Stimulated activated CD4-positive, alpha-beta T cell treated with anti-CD3 and anti-CD28 coated beads, Interleukin-4, amount 100 ng/mL, for 1 hour (primary cell): ENCODE results near the gene TM7SF2.
A peak's percentile ranks its signal among the peaks of the same experiment; 100 is the strongest.
"Not testable (repeated sequence)": the region's sequence is repeated elsewhere in the genome, so short reads cannot be mapped to it uniquely, and the experiment has no call there.

Source experiments
- DNase-seq: peaks from one replicate; pipeline ENCODE4 v3.0.0-alpha.2; 2020

The TM7SF2 gene

GRCh38 chr11:65130631-65131416, 19.2 kb downstream of the TM7SF2 start:
- DNase-seq, result no peak

GRCh38 chr11:65131417-65131776, 19.7 kb downstream of the TM7SF2 start:
- no peak for DNase-seq

- no peak for DNase-seq
Observed at GRCh38 chr11:65131895-65132237, 20.2 kb downstream of the TM7SF2 start.

DNA sequence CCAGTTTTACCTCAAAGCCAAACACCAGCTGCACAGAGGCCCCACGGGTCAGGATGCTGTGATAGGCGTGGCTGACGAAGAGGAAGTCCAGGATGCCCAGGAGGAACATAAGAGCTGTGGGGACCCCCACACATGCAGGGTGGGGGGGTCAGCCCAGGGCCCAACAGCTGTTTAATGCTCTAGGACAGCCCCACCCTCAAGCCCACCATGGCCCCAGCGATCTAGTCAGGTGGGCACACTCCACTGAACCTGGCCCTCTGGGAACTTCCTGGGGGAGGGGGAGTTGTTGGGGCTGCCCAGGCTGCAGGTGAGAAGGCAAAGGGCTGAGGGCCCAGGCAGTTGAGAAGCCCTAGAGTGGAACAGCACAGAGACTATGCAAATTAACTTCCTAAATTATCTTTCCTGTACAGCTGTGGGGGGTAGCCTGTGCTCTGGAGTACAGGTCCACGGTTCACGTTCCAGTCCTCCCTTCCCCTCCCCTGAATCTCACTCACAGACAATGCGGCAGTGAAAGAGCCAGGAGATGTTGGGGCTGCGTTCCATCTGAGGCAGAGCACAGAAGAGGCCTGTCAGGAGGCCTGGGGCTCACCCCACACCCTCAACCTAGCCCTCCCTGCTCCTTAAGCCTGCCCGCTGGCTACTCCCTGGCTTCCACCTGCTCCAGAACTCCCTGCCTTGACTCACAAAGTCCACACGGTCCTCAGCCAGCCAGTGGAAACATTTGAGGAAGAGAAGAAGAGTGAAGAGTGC, 20.7 kb downstream of the TM7SF2 start:
- no peak for DNase-seq

DNA sequence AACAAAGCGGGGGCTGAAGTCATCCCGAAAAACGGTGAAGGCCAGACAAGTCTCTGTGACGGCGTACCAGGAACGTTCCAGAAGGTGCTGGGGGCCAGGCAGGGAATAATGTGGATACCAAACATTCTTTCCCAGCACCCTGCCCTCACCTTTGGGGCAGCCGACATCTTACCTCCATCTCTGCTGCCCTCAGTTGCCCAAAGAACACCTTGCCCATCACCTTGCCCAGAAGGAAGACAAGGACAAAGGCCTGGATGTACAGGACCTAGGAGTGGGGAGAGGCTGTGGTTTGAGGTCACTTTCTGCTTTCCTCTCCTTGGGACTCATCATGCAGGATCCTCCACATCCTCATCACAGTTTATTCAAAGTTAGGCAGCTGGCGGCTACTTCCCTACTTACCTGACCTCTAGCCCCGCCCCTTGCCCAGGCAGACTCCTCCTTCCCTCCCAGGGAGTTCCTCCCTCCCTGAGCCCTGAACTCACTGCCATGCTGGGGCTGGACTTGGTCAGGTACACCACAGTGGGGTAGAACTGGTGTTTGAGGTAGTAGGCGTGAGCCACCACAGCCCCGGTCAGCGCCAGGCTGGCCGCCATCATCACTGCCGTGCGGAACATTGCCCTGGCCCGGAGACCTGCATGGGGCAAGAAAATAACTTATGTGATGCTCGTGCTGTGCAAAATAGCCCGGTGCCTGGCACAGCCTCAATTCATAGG, 21.5 kb downstream of the TM7SF2 start:
- DNase-seq, result peak; percentile 69

DNA sequence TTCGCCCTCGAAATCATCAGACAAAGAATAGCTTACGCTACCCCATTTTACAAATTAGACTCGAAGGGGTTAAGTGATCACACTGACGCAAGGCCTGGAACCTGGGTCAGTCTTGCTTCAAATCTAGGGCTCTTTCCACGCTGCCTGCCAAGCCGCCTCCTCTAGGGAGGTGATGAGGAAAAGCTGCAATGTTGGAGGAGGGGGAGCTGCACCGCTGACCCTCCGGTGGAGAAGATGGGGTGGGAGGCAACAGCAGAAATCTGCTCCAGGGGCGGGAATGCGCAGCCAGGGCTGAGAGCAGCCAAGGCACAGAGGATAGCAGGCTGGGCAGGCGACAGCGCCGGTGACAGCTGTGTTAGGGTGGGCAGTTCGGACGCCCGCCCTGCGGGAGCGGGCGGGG, 22.1 kb downstream of the TM7SF2 start:
- DNase-seq, result no peak

DNA sequence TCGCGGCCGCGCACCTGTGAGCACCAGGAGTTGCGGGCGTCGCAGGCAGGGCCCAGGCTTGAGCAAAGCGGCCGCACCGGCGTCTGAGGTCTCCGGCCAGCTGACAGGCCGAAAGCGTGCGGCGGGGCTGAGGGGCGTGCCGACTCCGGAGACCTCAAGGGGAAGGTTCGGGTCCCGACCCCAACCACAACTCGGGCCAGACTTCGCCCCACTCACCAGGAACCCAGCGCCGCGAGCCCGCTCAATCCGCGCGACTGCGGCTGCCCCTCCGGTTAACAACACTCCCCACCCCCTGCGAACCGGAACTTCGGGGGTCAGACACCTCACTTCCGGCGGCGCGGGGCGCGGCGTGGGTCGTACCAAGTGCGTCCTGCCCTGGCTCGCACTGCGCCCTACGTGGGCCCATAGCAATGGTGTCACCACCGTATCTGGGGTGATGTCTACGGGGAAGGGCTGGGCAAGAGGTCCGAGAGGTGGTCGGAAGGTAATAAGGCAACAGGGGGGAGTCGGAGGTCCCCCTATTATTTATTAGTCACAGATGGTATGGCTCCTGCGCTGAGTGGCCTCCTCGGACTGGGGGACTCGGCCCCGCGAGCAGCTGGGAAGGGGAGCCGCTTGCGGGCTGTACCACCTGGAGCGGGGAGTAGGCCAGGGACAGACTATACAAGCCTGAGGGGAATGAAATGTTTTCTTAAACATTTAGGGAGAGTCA, 22.7 kb downstream of the TM7SF2 start, which contains the start of gene SYVN1:
SYVN1 (minus strand) TSS at position 280 of the 712 bp plus-strand sequence. CDS start 918 bp downstream, outside the sequence.
- DNase-seq, result peak; percentile 92

DNA sequence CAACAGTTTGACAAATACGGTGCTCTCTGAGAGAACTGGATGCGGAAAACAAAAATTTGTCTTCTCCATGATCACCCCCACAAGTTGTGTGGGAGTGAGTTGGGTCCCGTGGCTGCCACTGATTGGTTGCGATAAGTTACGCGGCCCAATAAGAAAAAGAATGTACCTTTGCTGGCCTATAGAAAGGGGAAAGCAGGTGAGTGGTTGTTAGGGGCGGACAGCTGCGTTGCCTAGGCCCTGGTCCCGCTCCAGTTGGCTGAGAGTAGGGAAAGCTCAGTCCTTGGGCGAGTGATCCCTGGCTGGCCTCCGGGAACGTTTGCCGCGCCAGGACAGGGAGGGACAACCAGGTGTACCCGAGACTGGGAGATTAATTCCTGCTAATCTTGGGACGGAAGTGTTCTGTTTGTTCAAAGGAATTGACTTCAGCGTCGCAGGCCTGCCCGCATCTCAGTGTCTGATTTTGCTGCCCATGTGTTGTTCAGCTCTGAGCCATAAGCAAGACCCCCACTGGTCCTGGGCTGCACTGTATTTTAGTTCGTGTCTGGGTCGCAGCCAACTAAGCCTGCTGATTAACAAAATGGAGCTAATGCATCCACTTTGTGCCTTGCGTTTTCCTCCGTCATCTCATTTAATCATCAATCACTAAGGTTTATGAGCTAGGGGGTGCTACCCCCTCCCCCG, 23.4 kb downstream of the TM7SF2 start:
- peak; percentile 74 for DNase-seq

DNA sequence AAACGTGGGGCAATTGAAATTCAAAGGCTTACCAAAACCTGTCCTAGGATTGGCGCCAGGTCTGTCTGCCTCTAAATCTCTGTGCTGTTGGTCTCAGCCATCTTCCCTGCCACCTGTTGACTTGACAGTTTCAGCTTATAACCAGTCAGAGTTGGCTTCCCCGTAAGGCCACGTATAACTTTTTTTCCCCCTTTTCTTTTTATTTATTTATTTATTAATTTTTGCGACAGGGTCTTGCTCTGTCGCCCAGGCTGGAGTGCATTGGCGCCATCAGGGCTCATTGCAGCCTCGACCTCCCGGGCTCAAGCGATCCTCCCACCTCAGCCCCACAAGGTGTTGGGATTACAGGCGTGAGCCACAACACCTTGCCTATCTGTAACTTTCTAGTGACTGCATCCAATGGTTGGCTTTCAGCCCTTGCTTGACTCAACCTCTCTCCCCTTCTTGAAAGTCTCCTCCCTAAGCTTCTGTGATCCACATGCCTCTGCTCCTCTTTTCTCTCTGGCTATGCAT, 24.0 kb downstream of the TM7SF2 start:
- no peak for DNase-seq

DNA sequence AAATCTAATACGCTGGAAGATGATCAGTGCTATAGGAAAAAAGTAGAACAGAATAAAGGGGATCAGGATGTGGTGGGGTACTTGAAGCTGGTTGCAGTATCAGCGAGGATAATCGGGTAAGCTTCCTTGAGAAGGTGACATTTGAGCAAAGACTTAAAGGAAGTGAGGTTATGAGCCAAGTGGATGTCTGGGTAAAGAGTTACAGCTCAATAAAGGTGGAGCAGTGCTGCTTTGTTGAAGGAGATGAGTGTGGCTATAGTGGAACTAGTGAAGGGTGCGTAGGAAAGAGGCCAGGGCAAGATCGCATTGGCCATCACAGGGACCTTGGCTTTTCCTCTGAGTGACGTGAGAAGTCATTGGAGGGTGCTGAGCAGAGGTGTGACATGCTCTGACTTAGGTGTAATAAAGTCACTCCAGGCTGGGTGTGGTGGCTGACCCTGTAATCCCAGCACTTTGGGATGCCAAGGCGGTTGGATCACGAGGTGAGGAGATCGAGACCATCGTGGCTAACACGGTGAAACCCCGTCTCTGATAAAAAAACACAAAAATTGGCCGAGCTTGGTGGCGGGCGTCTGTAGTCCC, 24.9 kb downstream of the TM7SF2 start:
- no peak for DNase-seq

DNA sequence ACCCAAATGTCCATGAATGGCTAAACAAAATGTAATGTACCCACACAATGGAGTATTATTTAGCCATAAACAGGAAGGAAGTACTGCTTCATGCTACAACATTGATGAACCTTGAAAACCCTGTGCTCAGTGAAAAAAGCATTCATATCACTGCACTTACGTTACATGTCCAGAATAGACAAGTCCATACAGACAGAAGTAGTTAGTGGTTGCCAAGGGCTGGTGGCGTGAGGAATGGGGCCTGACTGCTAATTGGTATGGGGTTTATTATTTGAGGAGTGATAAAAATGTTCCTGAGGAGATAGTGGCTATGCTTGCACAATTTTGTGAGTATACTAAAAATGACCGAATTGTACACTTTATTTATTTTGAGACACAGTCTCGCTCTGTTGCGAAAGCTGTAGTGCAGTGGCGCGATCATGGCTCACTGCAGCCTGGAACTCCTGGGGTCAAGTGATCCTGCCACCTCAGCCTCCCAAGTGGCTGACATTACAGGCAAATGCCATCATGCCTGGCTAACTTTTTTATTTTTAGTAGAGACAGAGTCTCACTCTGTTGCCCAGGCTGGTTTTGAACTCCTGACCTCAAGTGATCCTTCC, 30.3 kb downstream of the TM7SF2 start:
- no peak for DNase-seq

- DNase-seq, result no peak
Observed at GRCh38 chr11:65147352-65148075, 35.8 kb downstream of the TM7SF2 start.

DNA sequence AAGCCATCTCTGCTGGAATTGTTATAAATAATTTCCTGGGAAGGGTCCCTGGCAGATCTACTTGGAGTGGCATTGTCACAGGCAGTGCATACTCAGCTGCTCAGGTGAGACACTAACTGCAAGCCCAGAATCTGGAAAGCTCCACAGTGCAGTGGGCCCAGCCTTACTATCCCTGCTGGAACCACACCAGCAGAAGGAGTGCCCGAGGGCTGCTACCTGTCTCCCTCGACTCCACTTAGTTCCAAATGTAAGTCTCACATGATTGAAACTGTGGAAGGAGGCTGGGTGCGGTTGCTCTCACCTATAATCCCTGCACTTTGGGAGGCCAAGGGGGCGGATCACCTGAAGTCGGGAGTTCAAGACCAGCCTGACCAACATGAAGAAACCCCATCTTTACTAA, 37.0 kb downstream of the TM7SF2 start:
- DNase-seq, result no peak

- DNase-seq, result not testable (repeated sequence)
Observed at GRCh38 chr11:65150131-65150508, 38.4 kb downstream of the TM7SF2 start.

GRCh38 chr11:65150509-65151299, 39.0 kb downstream of the TM7SF2 start:
- DNase-seq, result no peak

GRCh38 chr11:65151331-65151899, 39.7 kb downstream of the TM7SF2 start:
- DNase-seq, result no peak

GRCh38 chr11:65152122-65152521, 40.5 kb downstream of the TM7SF2 start:
- no peak for DNase-seq

- DNase-seq, result no peak
Observed at GRCh38 chr11:65156256-65156655, 44.6 kb downstream of the TM7SF2 start.

DNA sequence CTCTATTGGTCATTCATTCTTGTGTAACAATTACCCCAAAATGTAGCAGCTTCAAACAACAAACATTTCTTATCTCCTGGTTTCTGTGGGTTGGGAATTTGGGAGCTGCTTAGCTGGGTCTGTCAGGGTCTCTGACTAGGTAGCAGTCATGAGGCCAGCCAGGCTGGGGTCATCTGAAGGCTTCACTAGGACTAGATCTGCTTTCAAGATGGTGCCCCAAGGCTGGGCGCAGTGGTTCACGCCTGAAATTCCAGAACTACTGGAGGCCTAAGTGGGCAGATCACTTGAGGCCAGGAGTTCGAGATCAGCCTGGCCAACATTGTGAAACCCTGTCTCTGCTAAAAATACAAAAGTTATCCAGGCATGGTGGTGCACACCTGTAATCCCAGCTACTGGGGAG, 45.3 kb downstream of the TM7SF2 start:
- no peak for DNase-seq

DNA sequence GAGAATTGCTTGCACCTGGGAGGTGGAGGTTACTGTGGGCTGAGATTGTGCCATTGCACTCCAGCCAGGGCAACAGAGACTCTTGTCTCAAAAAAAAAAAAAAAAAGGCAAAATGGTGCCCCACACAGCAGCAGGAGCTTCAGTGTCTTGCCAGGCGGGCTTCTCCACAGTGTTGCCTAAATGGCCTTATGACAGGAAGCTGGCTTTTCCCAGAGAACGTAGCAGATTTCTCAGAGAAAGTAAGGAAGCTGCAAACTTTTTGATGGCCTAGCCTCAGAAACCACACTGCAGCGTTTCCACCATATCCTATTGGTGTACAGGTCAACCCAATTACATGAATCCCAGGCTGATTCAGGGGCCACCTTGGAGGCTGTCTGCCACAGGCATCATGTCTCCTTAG, 45.7 kb downstream of the TM7SF2 start:
- no peak for DNase-seq
